ENCODE data around the gene GINS2. TPM values are rescaled to one million over a fixed set of nuclear protein-coding genes. Genes with fewer than 3 reads are reported as not detected.

The GINS2 gene
- total RNA-seq, 3 donors from 2014 or later (not counting 1 experiment from before 2014, with no cell fraction given), result 0.73 to 2.6 (median 0.89) TPM

- H3K36me3 ChIP-seq (ENCODE audit: control insufficient read depth, insufficient read depth, low read length), result no peaks in the 10 kb centered on the region
- Mint-ChIP-seq H3K4me3 (no peak overlapping the region), H3K4me1 (no peaks in the 10 kb centered on the region), H3K27me3 (ENCODE audit: low read depth in 2 of 2) (no peaks in the 10 kb centered on the region), H3K27ac (no peak overlapping the region), H3K9me3 (no peaks in the 10 kb centered on the region), H3K36me3 (no peaks in the 10 kb centered on the region)
- no peak overlapping the region for H3K27ac ChIP-seq (ENCODE audit: low read length)
- intact Hi-C loops (cut with micrococcal nuclease), result no loop called here
- ATAC-seq, result no peak
- WGBS (ENCODE audit: insufficient coverage), result 83% methylated on average over 7 of the region's 7 CpGs
- no peak for DNase-seq
- peaks cover 17% of the 10 kb centered on the region for H3K4me1 ChIP-seq (ENCODE audit: control insufficient read depth, insufficient read depth, low read length)
- no peaks in the 10 kb centered on the region for H3K9me3 ChIP-seq (ENCODE audit: control insufficient read depth, insufficient read depth, low read length)
- H3K4me3 ChIP-seq (ENCODE audit: low read length), result no peak overlapping the region
- TF ChIP-seq CTCF (IDR thresholded peaks at IDR 0.05), result no peak
- no peaks in the 10 kb centered on the region for H3K27me3 ChIP-seq (ENCODE audit: control insufficient read depth, insufficient read depth, low read length)
These were observed 1.8 kb upstream of the GINS2 start for GRCh38 chr16:85690469-85691064.

- intact Hi-C loops (cut with micrococcal nuclease), result no loop called here
- WGBS (ENCODE audit: insufficient coverage), result 90% methylated on average over 8 of the region's 9 CpGs
- no peak for ATAC-seq
- Histone ChIP-seq H3K36me3 (ENCODE audit: control insufficient read depth, insufficient read depth, low read length) (no peaks in the 10 kb centered on the region), H3K9me3 (ENCODE audit: control insufficient read depth, insufficient read depth, low read length) (no peaks in the 10 kb centered on the region), H3K4me3 (ENCODE audit: low read length) (no peak overlapping the region), H3K27me3 (ENCODE audit: control insufficient read depth, insufficient read depth, low read length) (no peaks in the 10 kb centered on the region), H3K27ac (ENCODE audit: low read length) (no peak overlapping the region), H3K4me1 (ENCODE audit: control insufficient read depth, insufficient read depth, low read length) (peaks cover 17% of the 10 kb centered on the region)
- TF ChIP-seq CTCF (IDR thresholded peaks at IDR 0.05), result no peak
- H3K4me3 Mint-ChIP-seq, result no peak overlapping the region
- DNase-seq, result no peak
- no peak overlapping the region for H3K27ac Mint-ChIP-seq
- H3K9me3 Mint-ChIP-seq, result no peaks in the 10 kb centered on the region
- H3K27me3 Mint-ChIP-seq (ENCODE audit: low read depth in 2 of 2), result no peaks in the 10 kb centered on the region
- H3K36me3 Mint-ChIP-seq, result no peaks in the 10 kb centered on the region
- H3K4me1 Mint-ChIP-seq, result no peaks in the 10 kb centered on the region
These were observed 1.2 kb upstream of the GINS2 start for GRCh38 chr16:85689950-85690320.

- Histone ChIP-seq H3K36me3 (ENCODE audit: control insufficient read depth, insufficient read depth, low read length) (no peaks in the 10 kb centered on the region), H3K4me1 (ENCODE audit: control insufficient read depth, insufficient read depth, low read length) (peaks cover 17% of the 10 kb centered on the region), H3K9me3 (ENCODE audit: control insufficient read depth, insufficient read depth, low read length) (no peaks in the 10 kb centered on the region), H3K27ac (ENCODE audit: low read length) (no peak overlapping the region), H3K4me3 (ENCODE audit: low read length) (peak overlapping the region; percentile 17), H3K27me3 (ENCODE audit: control insufficient read depth, insufficient read depth, low read length) (no peaks in the 10 kb centered on the region)
- H3K27me3 Mint-ChIP-seq (ENCODE audit: low read depth in 2 of 2), result no peaks in the 10 kb centered on the region
- no peaks in the 10 kb centered on the region for H3K9me3 Mint-ChIP-seq
- H3K36me3 Mint-ChIP-seq, result no peaks in the 10 kb centered on the region
- 48% methylated on average over 27 of the region's 27 CpGs for WGBS (ENCODE audit: insufficient coverage)
- H3K4me1 Mint-ChIP-seq, result no peaks in the 10 kb centered on the region
- no peak for TF ChIP-seq CTCF (IDR thresholded peaks at IDR 0.05)
- H3K27ac Mint-ChIP-seq, result no peak overlapping the region
- ATAC-seq (no peak), DNase-seq (no peak)
- intact Hi-C loops (cut with micrococcal nuclease), result no loop called here
- H3K4me3 Mint-ChIP-seq, result peak overlapping the region; percentile 49
These were observed 663 bp upstream of the GINS2 start for GRCh38 chr16:85689285-85689949.

All from natural killer cell (primary cell).